Measurements from ENCODE around the gene FBLN5. TPM values are rescaled to one million over a fixed set of nuclear protein-coding genes. Genes with fewer than 3 reads are reported as not detected.

FBLN5 gene
- total RNA-seq, 4 donors from 2014 or later: 19.6 to 36.8 (median 27.3) TPM

GRCh38 chr14:91878274-91878673 is 69.2 kb downstream of the FBLN5 start:
- Histone ChIP-seq H3K27ac (no peak overlapping the region), H3K36me3 (no peaks in the 10 kb centered on the region), H3K4me3 (no peak overlapping the region), H3K27me3 (peaks cover 0 to 5% (median 0%) of the 10 kb centered on the region in 3 donors), H3K4me1 (peaks cover 0 to under 1% of the 10 kb centered on the region in 2 donors), H3K9me3 (no peaks in the 10 kb centered on the region)
- in situ Hi-C loops (cut with MboI; ENCODE audit: low sequenced_read_pairs in 4 of 4): no loop called here
- ATAC-seq (no peak), DNase-seq (no peak)
- TF ChIP-seq POLR2A (IDR thresholded peaks at IDR 0.05): no peak
- TF ChIP-seq, protein P1, sequence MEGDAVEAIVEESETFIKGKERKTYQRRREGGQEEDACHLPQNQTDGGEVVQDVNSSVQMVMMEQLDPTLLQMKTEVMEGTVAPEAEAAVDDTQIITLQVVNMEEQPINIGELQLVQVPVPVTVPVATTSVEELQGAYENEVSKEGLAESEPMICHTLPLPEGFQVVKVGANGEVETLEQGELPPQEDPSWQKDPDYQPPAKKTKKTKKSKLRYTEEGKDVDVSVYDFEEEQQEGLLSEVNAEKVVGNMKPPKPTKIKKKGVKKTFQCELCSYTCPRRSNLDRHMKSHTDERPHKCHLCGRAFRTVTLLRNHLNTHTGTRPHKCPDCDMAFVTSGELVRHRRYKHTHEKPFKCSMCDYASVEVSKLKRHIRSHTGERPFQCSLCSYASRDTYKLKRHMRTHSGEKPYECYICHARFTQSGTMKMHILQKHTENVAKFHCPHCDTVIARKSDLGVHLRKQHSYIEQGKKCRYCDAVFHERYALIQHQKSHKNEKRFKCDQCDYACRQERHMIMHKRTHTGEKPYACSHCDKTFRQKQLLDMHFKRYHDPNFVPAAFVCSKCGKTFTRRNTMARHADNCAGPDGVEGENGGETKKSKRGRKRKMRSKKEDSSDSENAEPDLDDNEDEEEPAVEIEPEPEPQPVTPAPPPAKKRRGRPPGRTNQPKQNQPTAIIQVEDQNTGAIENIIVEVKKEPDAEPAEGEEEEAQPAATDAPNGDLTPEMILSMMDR (IDR thresholded peaks at IDR 0.05 in 4 of 5, conservative IDR thresholded peaks at IDR 0.05 in 1 of 5): no peak
- intact Hi-C loops (cut with DNase I; ENCODE audit: low total_unique reads): loop anchor here (10.0 kb wide), 1 partner anchor 93 kb away; no protein-coding TSS in a partner anchor

DNA sequence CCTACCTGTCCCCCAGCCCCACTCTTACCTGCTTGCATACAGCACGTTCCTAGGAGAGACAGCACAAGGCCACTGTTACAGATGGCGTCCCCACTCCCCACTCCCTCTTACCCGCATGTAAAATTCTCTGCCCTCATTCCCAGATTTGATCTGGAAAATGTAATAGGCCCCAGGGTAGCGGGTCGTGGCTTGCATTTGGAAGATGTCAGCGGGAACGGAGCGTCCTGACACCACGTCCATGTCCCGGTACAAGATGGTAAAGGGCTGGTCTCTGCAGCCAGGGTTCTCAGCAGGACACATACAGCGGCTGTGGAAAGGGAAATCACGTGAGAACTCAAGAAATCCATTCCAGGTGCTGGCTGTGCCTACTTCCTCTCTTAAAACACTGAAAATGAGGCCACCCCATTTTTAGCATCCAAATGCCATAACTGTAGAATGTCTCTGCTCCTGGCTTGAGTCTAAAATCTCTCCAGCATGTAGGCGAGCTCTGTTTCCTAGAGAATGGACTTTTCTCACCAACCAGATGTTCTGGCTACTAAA is 70.0 kb downstream of the FBLN5 start:
- intact Hi-C loops (cut with DNase I; ENCODE audit: low total_unique reads) (loop anchor here (10.0 kb wide), 1 partner anchor 93 kb away; no protein-coding TSS in a partner anchor), in situ Hi-C loops (cut with MboI; ENCODE audit: low sequenced_read_pairs in 4 of 4) (no loop called here)
- H3K27me3 ChIP-seq: peaks cover 0 to 3% (median 0%) of the 10 kb centered on the region in 3 donors
- DNase-seq: no peak
- TF ChIP-seq, protein P1 (IDR thresholded peaks at IDR 0.05 in 4 of 5, conservative IDR thresholded peaks at IDR 0.05 in 1 of 5): no peak
- no peak for TF ChIP-seq POLR2A (IDR thresholded peaks at IDR 0.05)
- H3K4me3 ChIP-seq: no peak overlapping the region
- no peaks in the 10 kb centered on the region for H3K36me3 ChIP-seq
- no peaks in the 10 kb centered on the region for H3K9me3 ChIP-seq
- H3K4me1 ChIP-seq: peaks cover 4 to 7% of the 10 kb centered on the region in 2 donors
- no peak overlapping the region for H3K27ac ChIP-seq
- no peak for ATAC-seq

DNA sequence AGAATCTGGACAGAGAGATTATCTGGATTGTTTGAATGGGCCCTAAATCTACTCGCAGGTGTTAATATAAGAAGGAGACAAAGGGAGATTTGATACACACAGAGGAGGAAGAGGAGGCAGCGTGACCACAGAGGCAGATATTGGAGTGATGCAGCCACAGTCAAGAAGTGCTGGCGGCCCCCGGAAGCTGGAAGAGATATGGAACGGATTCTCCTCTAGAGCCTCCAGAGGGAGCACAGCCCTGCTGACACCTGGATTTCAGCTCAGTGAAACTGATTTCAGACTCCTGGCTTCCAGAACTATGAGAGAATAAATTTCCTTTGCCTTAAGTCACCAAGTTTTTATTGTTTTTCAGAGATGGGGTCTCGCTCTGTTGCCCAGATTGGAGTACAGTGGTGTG is 71.0 kb downstream of the FBLN5 start:
- ATAC-seq: no peak
- peaks cover 7 to 11% of the 10 kb centered on the region in 2 donors for H3K4me1 ChIP-seq
- no peak for DNase-seq
- H3K27ac ChIP-seq: no peak overlapping the region
- intact Hi-C loops (cut with DNase I; ENCODE audit: low total_unique reads): loop anchor here (10.0 kb wide), 1 partner anchor 92 kb away; no protein-coding TSS in a partner anchor
- H3K27me3 ChIP-seq: no peaks in the 10 kb centered on the region
- TF ChIP-seq, protein P1 (IDR thresholded peaks at IDR 0.05 in 4 of 5, conservative IDR thresholded peaks at IDR 0.05 in 1 of 5): no peak
- TF ChIP-seq POLR2A (IDR thresholded peaks at IDR 0.05): no peak
- in situ Hi-C loops (cut with MboI; ENCODE audit: low sequenced_read_pairs in 4 of 4): no loop called here
- no peaks in the 10 kb centered on the region for H3K36me3 ChIP-seq
- no peak overlapping the region for H3K4me3 ChIP-seq
- H3K9me3 ChIP-seq: no peaks in the 10 kb centered on the region

DNA sequence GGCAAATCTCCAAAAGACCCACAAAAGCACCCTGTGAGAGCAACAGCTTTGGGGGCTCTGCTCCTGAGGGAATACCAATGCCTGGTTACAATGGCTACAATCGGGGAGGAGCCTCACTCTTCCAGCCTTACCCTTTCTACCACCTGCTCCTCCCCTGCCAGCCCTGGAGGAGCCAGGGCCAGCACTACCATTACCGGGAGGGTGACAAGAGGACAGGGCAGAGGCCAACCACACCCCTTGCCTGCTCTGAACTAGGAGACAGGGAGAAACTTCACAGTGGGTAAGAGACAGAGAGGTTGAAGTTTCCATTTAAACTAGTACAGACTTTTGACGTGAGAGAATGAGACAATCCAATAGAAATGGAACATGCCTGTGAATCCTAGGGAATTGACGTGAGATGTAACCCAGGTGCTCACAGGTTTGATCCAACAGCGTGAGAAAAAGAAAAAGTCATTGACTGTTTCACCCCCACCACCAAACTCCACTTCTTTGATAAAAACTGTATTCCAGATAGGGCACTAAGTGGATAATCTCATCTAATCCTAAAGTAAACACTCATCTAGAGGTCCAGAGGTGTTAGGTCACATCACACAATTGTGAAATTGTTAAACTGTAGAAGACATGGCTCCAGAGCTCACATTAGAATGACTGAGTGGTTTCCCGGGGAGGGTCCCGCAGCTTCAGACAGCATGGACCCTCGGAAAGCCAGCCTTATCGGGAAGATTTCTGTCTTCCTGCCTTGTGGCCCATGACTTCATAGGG is 71.8 kb downstream of the FBLN5 start:
- Histone ChIP-seq H3K27ac (no peak overlapping the region), H3K9me3 (no peaks in the 10 kb centered on the region), H3K4me3 (no peak overlapping the region), H3K36me3 (no peaks in the 10 kb centered on the region), H3K4me1 (peaks cover 7 to 11% of the 10 kb centered on the region in 2 donors), H3K27me3 (no peaks in the 10 kb centered on the region)
- intact Hi-C loops (cut with DNase I; ENCODE audit: low total_unique reads): loop anchor here (10.0 kb wide), 1 partner anchor 91 kb away; no protein-coding TSS in a partner anchor
- ATAC-seq (no peak), DNase-seq (no peak)
- in situ Hi-C loops (cut with MboI; ENCODE audit: low sequenced_read_pairs in 4 of 4): no loop called here
- no peak for TF ChIP-seq POLR2A (IDR thresholded peaks at IDR 0.05)
- TF ChIP-seq, protein P1 (IDR thresholded peaks at IDR 0.05 in 4 of 5, conservative IDR thresholded peaks at IDR 0.05 in 1 of 5): no peak
